ENCODE data around the gene FETUB. TPM values are rescaled to one million over a fixed set of nuclear protein-coding genes. Genes with fewer than 3 reads are reported as not detected.

FETUB gene
- polyA plus RNA-seq, 1 donor (not counting 4 experiments of a cell fraction or from before 2014, with no cell fraction given) = 0.25 TPM

DNA sequence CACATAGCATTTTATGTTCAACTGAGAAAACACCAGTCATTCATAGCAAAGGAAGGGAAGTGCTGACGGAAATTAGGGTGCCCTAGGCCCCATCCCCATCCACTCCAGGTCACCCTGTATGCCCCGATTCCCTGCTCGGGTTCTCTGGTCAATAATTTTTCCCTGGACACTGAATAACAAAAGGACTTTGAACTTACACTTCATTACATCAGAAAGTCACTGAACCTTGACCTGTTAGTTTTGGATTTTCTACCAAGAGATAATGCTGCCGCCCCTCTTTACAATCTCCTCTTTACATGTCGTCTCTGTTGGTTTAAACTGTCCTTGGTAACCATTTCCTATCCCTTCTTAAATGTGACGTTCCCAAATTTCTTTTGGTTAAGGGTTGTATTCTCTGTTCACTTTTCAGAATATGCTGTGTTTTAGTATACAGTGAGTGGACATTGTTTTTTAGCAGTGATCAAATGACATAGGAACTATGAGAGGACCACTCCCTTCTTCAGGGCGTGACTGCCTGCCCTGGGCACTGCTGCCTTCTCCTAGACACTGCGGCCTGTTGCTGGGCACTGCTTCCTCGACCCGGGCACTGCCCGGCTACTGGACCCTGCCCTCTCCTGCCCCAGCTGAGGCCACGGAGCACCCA lies 40.9 kb upstream of the FETUB start:
- H3K79me2 ChIP-seq (ENCODE audit: control insufficient read depth, insufficient read depth, low read length) = no peaks in the 10 kb centered on the region
- no peaks in the 10 kb centered on the region for H3K9me1 ChIP-seq (ENCODE audit: control insufficient read depth, extremely low read depth, insufficient read depth, low read length)
- dilution Hi-C loops (cut with MboI; ENCODE audit: extremely low pct_ligation_motif_present, low sequenced_read_pairs) = no loop called here
- no peak overlapping the region for H3K4me2 ChIP-seq (ENCODE audit: control insufficient read depth, extremely low read depth, insufficient read depth, low read depth, low read length)
- peaks cover 8% of the 10 kb centered on the region for H3K4me1 ChIP-seq (ENCODE audit: control insufficient read depth, extremely low read depth, insufficient read depth, low read length)
- TF ChIP-seq, protein P1, sequence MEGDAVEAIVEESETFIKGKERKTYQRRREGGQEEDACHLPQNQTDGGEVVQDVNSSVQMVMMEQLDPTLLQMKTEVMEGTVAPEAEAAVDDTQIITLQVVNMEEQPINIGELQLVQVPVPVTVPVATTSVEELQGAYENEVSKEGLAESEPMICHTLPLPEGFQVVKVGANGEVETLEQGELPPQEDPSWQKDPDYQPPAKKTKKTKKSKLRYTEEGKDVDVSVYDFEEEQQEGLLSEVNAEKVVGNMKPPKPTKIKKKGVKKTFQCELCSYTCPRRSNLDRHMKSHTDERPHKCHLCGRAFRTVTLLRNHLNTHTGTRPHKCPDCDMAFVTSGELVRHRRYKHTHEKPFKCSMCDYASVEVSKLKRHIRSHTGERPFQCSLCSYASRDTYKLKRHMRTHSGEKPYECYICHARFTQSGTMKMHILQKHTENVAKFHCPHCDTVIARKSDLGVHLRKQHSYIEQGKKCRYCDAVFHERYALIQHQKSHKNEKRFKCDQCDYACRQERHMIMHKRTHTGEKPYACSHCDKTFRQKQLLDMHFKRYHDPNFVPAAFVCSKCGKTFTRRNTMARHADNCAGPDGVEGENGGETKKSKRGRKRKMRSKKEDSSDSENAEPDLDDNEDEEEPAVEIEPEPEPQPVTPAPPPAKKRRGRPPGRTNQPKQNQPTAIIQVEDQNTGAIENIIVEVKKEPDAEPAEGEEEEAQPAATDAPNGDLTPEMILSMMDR (optimal IDR thresholded peaks at IDR 0.05 in 1 of 3, IDR thresholded peaks at IDR 0.05 in 1 of 3, conservative IDR thresholded peaks at IDR 0.05 in 1 of 3; ENCODE audit: extremely low read depth in 1 of 3, insufficient read depth in 2 of 3, low read length in 3 of 3) = no peak
- no peak for TF ChIP-seq EZH2 (IDR thresholded peaks at IDR 0.05; ENCODE audit: low read length)
- DNase-seq (ENCODE audit: low read depth, low spot score) (no peak), FAIRE-seq (no peak)
- H3K27me3 ChIP-seq (ENCODE audit: control insufficient read depth, extremely low read depth, insufficient read depth, low read length) = no peaks in the 10 kb centered on the region
- H2AFZ ChIP-seq (ENCODE audit: control insufficient read depth, low read length) = no peak overlapping the region
- no peaks in the 10 kb centered on the region for H3K36me3 ChIP-seq (ENCODE audit: control insufficient read depth in 2 of 2, extremely low read depth in 1 of 2, insufficient read depth in 2 of 2, low read length in 2 of 2)
- no peak overlapping the region for H3K4me3 ChIP-seq (ENCODE audit: control insufficient read depth in 2 of 3, extremely low read depth in 1 of 3, insufficient read depth in 2 of 3, low read depth in 1 of 3, low read length in 3 of 3)
- H3K9me3 ChIP-seq (ENCODE audit: control insufficient read depth, low read depth, low read length) = no peaks in the 10 kb centered on the region
- no peaks in the 10 kb centered on the region for H4K20me1 ChIP-seq (ENCODE audit: control insufficient read depth, extremely low read depth, insufficient read depth, low read length)
- H3K27ac ChIP-seq (ENCODE audit: control insufficient read depth, insufficient read depth, low read length) = no peak overlapping the region
- no peak overlapping the region for H3K9ac ChIP-seq (ENCODE audit: control insufficient read depth, extremely low read depth, insufficient read depth, low read length)

DNA sequence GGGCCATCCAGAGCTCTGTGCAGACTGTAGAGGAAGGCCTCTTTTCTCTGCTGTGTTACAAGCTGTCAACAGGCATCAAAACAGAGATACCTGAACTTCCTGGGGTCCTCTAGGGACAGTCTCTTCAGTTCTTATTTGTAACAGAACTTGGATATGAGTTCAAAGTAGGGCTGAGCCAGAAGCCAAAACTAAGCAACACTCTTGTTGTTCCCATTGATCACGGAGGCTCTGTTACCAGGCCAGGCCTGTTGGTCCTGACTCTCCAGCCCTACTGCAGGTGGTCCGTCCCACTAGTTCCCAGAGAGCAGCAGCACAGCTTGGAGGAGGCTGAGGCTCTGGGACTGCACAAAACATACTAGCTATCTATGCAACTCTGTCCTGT lies 40.4 kb upstream of the FETUB start:
- DNase-seq (ENCODE audit: low read depth, low spot score) (no peak), FAIRE-seq (no peak)
- no peak overlapping the region for H3K27ac ChIP-seq (ENCODE audit: control insufficient read depth, insufficient read depth, low read length)
- H3K9me3 ChIP-seq (ENCODE audit: control insufficient read depth, low read depth, low read length) = no peaks in the 10 kb centered on the region
- no peak overlapping the region for H3K9ac ChIP-seq (ENCODE audit: control insufficient read depth, extremely low read depth, insufficient read depth, low read length)
- TF ChIP-seq EZH2 (IDR thresholded peaks at IDR 0.05; ENCODE audit: low read length) = no peak
- TF ChIP-seq, protein P1 (optimal IDR thresholded peaks at IDR 0.05 in 1 of 3, IDR thresholded peaks at IDR 0.05 in 1 of 3, conservative IDR thresholded peaks at IDR 0.05 in 1 of 3; ENCODE audit: extremely low read depth in 1 of 3, insufficient read depth in 2 of 3, low read length in 3 of 3) = no peak
- H3K4me2 ChIP-seq (ENCODE audit: control insufficient read depth, extremely low read depth, insufficient read depth, low read depth, low read length) = no peak overlapping the region
- no peak overlapping the region for H2AFZ ChIP-seq (ENCODE audit: control insufficient read depth, low read length)
- no peak overlapping the region for H3K4me3 ChIP-seq (ENCODE audit: control insufficient read depth in 2 of 3, extremely low read depth in 1 of 3, insufficient read depth in 2 of 3, low read depth in 1 of 3, low read length in 3 of 3)
- H3K27me3 ChIP-seq (ENCODE audit: control insufficient read depth, extremely low read depth, insufficient read depth, low read length) = no peaks in the 10 kb centered on the region
- no peaks in the 10 kb centered on the region for H4K20me1 ChIP-seq (ENCODE audit: control insufficient read depth, extremely low read depth, insufficient read depth, low read length)
- H3K9me1 ChIP-seq (ENCODE audit: control insufficient read depth, extremely low read depth, insufficient read depth, low read length) = no peaks in the 10 kb centered on the region
- dilution Hi-C loops (cut with MboI; ENCODE audit: extremely low pct_ligation_motif_present, low sequenced_read_pairs) = no loop called here
- H3K36me3 ChIP-seq (ENCODE audit: control insufficient read depth in 2 of 2, extremely low read depth in 1 of 2, insufficient read depth in 2 of 2, low read length in 2 of 2) = no peaks in the 10 kb centered on the region
- H3K4me1 ChIP-seq (ENCODE audit: control insufficient read depth, extremely low read depth, insufficient read depth, low read length) = peaks cover 10% of the 10 kb centered on the region
- H3K79me2 ChIP-seq (ENCODE audit: control insufficient read depth, insufficient read depth, low read length) = no peaks in the 10 kb centered on the region

Measured in keratinocyte (primary cell).